ENCODE results near the gene OR8D1. TPM values are rescaled to one million over a fixed set of nuclear protein-coding genes. Genes with fewer than 3 reads are reported as not detected.

OR8D1 gene
- total RNA-seq, 1 donor from 2014 or later = not detected

GRCh38 chr11:124294687-124295086 lies 19.1 kb downstream of the OR8D1 start:
- Mint-ChIP-seq H3K36me3 (no peaks in the 10 kb centered on the region), H3K27me3 (ENCODE audit: low read depth) (peaks cover 3% of the 10 kb centered on the region), H3K4me1 (no peaks in the 10 kb centered on the region), H3K4me3 (no peak overlapping the region), H3K9me3 (peaks cover 17% of the 10 kb centered on the region), H3K27ac (no peak overlapping the region)
- no peak for DNase-seq (ENCODE audit: low spot score in 2 of 2, unreplicated experiment in 2 of 2)
- TF ChIP-seq, protein P1, sequence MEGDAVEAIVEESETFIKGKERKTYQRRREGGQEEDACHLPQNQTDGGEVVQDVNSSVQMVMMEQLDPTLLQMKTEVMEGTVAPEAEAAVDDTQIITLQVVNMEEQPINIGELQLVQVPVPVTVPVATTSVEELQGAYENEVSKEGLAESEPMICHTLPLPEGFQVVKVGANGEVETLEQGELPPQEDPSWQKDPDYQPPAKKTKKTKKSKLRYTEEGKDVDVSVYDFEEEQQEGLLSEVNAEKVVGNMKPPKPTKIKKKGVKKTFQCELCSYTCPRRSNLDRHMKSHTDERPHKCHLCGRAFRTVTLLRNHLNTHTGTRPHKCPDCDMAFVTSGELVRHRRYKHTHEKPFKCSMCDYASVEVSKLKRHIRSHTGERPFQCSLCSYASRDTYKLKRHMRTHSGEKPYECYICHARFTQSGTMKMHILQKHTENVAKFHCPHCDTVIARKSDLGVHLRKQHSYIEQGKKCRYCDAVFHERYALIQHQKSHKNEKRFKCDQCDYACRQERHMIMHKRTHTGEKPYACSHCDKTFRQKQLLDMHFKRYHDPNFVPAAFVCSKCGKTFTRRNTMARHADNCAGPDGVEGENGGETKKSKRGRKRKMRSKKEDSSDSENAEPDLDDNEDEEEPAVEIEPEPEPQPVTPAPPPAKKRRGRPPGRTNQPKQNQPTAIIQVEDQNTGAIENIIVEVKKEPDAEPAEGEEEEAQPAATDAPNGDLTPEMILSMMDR (IDR thresholded peaks at IDR 0.05; ENCODE audit: unreplicated experiment) = no peak

DNA sequence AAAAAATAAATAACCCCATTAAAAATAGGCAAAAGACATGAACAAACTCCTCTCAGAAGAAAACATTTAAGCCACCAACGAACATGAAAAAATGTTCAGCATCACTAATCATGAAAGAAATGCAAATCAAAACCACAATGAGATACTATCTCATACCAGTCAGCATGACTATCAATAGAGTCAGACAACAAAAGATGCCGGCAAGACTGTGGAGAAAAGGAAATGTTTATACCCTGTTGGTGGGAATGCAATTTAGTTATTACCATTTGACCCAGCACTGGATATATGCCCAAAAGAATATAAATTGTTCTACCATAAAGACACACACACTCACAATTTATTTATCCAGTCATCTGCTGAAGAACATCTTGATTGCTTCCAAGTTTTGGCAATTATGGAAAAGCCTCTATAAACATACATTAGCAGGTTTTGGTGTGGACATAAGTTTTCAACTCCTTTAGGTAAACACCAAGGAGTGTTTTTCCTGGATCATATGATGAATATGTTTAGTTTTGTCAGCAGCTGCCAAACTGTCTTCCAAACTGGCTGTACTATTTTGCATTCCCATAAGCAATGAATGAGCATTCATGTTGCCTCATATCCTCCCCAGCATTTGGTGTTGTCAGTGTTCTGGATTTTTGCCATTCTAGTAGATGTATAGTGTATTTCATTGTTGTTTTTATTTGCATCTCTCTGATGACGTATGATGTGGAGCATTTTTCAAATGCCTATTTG lies 28.0 kb downstream of the OR8D1 start:
- Mint-ChIP-seq H3K9me3 (peaks cover 46% of the 10 kb centered on the region), H3K4me1 (no peaks in the 10 kb centered on the region), H3K4me3 (no peak overlapping the region), H3K27me3 (ENCODE audit: low read depth) (peaks cover 2% of the 10 kb centered on the region), H3K36me3 (no peaks in the 10 kb centered on the region), H3K27ac (no peak overlapping the region)
- TF ChIP-seq, protein P1 (IDR thresholded peaks at IDR 0.05; ENCODE audit: unreplicated experiment) = no peak
- no peak for DNase-seq (ENCODE audit: low spot score in 2 of 2, unreplicated experiment in 2 of 2)

DNA sequence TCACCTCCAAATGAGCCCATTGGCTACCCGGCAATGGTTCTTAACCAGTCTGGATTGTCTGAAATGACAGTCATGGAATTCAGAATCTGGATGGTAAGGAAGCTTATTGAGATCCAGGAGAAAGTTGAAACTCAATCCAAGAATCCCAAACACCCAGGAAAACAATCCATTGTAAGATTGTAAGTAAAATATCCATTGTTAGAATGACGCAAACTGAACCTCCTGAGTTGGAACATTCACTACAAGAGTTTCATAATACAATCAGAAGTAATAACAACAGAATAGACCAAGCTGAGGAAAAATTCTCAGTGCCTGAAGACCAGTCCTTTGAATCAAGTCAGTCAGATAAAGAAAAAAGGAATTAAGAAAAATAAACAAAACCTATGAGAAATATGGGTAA lies 35.5 kb downstream of the OR8D1 start:
- DNase-seq (ENCODE audit: low spot score in 2 of 2, unreplicated experiment in 2 of 2) = no peak
- Mint-ChIP-seq H3K27me3 (ENCODE audit: low read depth) (no peaks in the 10 kb centered on the region), H3K9me3 (peaks cover 26% of the 10 kb centered on the region), H3K4me3 (no peak overlapping the region), H3K27ac (no peak overlapping the region), H3K36me3 (no peaks in the 10 kb centered on the region), H3K4me1 (no peaks in the 10 kb centered on the region)
- TF ChIP-seq, protein P1 (IDR thresholded peaks at IDR 0.05; ENCODE audit: unreplicated experiment) = no peak

GRCh38 chr11:124277804-124278203 lies 35.9 kb downstream of the OR8D1 start:
- Mint-ChIP-seq H3K9me3 (peaks cover 23% of the 10 kb centered on the region), H3K4me3 (no peak overlapping the region), H3K27me3 (ENCODE audit: low read depth) (no peaks in the 10 kb centered on the region), H3K4me1 (no peaks in the 10 kb centered on the region), H3K27ac (no peak overlapping the region), H3K36me3 (no peaks in the 10 kb centered on the region)
- TF ChIP-seq, protein P1 (IDR thresholded peaks at IDR 0.05; ENCODE audit: unreplicated experiment) = no peak
- no peak for DNase-seq (ENCODE audit: low spot score in 2 of 2, unreplicated experiment in 2 of 2)

GRCh38 chr11:124277207-124277606 lies 36.5 kb downstream of the OR8D1 start:
- TF ChIP-seq, protein P1 (IDR thresholded peaks at IDR 0.05; ENCODE audit: unreplicated experiment) = no peak
- H3K4me1 Mint-ChIP-seq = no peaks in the 10 kb centered on the region
- H3K36me3 Mint-ChIP-seq = no peaks in the 10 kb centered on the region
- H3K27me3 Mint-ChIP-seq (ENCODE audit: low read depth) = no peaks in the 10 kb centered on the region
- no peak overlapping the region for H3K27ac Mint-ChIP-seq
- peaks cover 23% of the 10 kb centered on the region for H3K9me3 Mint-ChIP-seq
- H3K4me3 Mint-ChIP-seq = no peak overlapping the region
- no peak for DNase-seq (ENCODE audit: low spot score in 2 of 2, unreplicated experiment in 2 of 2)
